NCI-H2196 (cell line): ENCODE results near the gene ABR.
"Not testable (repeated sequence)": the region's sequence is repeated elsewhere in the genome, so short reads cannot be mapped to it uniquely, and the experiment has no call there.

Source experiments
- DNase-seq: peaks from one replicate; lab custom pipeline; 2025; ENCODE audit not compliant: unreplicated experiment; lab: John Stamatoyannopoulos, UW

The ABR gene

DNA sequence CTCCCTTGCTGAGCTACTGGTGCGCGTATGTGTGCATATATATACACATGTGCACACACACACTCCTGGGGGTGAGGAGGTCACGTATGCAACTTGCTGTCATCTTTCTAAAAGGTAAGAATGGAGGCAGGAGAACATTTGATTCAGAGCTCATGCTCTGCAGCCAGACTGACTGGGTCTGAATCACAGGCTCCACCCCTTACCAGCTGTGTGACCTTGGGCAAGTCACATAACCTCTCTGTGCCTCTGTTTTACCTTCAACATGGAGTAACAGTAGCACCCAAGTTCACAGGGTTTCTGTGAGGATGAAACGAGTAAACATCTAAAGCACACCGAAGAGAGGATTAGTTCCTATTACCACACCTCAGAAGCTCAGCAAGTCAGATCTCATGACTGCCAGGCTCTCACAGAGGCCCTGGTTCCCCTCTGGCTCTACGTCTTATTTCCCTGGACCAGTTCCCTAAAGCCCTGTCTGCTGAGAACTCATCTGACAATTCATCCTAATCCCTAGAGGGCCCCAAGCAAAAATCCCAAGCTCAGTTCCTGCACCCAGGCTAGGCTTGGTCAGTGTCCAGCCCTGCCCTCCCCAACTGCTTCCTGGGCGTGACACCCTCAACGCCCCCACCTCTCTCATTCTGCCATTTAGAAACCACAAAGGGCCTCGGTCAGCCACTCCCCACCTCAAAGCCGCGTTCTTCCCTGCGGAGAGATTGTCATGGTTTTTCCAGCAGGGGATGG is 28.7 kb downstream of the ABR start:
- no peak for DNase-seq

DNA sequence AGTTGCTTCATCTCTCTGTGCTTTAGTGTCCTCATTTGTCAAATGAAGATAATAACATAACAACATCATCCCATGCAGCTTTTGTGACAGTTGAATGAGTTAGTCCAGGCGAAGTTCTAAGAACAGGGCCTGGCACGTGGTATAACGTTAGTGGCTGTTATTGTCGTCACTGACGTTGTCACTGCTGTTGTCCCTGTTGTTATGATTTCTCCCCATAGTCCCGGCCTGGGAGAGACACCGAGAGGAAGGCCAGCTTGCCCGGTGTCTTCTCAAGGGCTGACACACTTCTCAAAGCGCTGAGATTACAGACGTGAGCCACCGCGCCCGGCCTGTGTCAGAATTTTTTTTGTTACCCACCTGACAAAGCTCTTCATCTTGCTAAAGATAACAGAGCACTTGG is 29.9 kb downstream of the ABR start:
- DNase-seq: no peak

DNA sequence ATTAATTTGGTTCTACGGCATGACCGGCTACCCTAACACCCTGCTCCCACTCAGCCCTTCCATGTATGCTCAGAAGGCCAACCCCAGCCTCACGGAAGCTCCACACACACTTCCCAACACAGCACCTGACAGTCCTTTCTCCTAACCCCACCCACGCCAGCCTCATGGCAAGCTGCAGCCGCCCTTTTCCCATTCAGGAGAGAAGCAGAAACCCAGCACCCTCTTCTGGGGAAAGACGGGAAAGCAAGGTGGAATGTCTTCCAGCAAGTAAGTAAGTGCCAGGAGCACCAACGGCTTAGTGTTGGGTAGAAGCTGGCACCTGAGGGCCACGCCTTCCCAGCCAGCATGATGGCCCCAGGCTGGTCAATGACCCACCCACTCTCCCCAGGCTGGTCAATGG is 32.1 kb downstream of the ABR start:
- peak; percentile 63 for DNase-seq

DNA sequence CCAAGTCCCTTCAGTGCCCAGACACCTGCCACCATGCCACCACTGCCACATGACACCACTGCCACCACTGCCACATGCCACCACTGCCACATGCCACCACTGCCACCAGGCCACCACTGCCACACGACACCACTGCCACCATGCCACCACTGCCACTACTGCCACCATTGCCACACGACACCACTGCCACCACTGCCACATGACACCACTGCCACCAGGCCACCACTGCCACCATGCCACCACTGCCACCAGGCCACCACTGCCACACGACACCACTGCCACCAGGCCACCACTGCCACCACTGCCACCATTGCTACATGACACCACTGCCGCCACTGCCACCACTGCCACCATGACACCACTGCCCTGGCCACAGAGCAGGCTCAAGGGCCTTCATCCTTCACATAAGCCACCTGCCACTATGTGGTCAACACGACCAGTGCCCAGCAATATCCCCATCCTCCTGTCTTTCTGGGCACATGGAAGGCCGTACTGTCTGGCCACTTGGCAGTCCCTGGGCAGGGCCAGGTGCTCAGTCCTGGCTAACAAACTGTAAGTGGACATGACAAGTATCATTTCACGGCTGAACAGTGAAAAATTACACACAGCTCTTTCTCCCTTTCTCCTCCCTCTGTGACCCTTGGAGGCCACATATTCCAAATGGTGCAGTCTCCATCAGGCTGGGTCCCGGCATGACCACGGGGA is 33.1 kb downstream of the ABR start:
- no peak for DNase-seq

- no peak for DNase-seq
Observed at GRCh38 chr17:1145311-1145986, 34.3 kb downstream of the ABR start.

DNA sequence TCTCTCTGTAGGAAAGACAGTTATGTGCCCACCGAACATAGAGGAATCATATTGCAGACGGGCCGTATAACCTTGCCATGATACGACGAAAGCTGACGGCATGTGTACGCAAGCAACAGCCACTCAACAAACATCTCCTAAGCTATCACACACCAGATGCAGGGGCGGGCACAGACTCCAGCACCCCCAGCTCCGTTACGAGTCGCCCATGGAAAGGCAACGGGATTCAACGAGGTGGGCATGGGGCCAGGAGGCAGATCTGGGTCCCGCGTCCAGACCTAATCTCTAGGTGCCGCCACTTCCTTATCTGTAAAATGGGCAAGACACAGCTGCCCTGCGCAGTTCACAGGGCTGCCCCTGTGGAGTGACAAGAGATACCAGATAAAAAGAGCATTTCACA is 35.6 kb downstream of the ABR start:
- DNase-seq: no peak

- no peak for DNase-seq
Observed at GRCh38 chr17:1143573-1143972, 36.2 kb downstream of the ABR start.

- no peak for DNase-seq
Observed at GRCh38 chr17:1142561-1142971, 37.2 kb downstream of the ABR start.

DNA sequence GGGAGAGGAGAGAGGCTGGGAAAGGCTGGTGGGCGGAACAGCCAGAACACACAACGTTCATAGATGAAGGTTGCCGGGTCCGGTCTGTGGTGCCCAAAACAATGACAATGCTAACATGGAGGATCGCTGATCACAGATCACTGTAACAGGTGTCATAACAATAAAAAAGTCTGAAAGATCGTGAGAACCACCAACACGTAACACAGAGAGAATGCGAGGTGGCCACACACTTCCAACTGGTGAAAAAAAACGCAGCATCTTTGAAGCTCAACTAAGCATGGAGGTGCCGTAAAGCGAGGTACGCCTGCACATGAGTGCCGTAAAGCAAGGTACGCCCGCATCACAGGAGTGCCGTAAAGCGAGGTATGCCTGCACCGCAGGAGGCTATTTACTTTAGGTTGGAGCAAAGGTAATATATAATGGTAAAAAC is 42.3 kb downstream of the ABR start:
- DNase-seq: no peak

- no peak for DNase-seq
Observed at GRCh38 chr17:1136748-1137147, 43.0 kb downstream of the ABR start.

- no peak for DNase-seq
Observed at GRCh38 chr17:1134634-1135324, 45.0 kb downstream of the ABR start.

DNA sequence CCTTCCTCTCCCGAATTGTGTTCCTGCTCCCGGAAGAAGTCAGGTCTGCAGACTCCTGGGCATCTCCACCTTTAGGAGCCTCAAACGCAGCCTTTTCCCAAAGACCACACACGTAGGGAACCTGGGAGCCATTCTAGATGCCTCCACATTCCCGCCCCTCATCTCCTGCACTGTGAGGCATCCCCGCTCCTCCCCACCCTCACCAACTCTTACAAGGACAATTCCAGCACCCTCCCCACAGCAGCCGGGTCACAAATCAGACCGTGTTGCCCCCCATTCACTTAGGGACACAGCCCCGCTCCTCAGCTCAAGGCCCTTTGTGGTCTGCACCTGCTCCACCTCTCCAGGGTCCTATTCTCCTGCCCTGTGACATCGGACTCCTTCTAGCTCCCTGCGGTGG is 49.6 kb downstream of the ABR start:
- no peak for DNase-seq

DNA sequence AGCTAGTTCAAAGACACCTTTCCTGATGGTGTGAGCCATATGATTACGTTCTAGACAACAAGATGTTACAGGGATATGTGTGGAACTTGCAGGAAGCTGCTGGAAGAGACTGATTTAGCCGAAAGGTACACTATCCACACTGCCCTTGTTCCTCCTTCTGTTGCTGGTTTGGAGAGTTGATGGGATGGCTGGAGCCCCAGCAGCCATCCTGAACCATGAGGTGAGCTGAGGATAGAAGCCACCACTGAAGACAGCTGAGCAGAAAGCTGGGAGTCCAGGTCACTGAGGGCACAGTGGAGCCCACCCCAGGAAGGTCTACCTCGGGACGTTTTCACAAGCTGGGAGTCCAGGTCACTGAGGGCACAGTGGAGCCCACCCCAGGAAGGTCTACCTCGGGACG is 51.3 kb downstream of the ABR start:
- not testable (repeated sequence) for DNase-seq

GRCh38 chr17:1126801-1127550 is 52.8 kb downstream of the ABR start:
- peak; percentile 34 for DNase-seq

- DNase-seq: no peak
Observed at GRCh38 chr17:1126250-1126797, 53.5 kb downstream of the ABR start.

GRCh38 chr17:1125788-1126145 is 54.0 kb downstream of the ABR start:
- no peak for DNase-seq

DNA sequence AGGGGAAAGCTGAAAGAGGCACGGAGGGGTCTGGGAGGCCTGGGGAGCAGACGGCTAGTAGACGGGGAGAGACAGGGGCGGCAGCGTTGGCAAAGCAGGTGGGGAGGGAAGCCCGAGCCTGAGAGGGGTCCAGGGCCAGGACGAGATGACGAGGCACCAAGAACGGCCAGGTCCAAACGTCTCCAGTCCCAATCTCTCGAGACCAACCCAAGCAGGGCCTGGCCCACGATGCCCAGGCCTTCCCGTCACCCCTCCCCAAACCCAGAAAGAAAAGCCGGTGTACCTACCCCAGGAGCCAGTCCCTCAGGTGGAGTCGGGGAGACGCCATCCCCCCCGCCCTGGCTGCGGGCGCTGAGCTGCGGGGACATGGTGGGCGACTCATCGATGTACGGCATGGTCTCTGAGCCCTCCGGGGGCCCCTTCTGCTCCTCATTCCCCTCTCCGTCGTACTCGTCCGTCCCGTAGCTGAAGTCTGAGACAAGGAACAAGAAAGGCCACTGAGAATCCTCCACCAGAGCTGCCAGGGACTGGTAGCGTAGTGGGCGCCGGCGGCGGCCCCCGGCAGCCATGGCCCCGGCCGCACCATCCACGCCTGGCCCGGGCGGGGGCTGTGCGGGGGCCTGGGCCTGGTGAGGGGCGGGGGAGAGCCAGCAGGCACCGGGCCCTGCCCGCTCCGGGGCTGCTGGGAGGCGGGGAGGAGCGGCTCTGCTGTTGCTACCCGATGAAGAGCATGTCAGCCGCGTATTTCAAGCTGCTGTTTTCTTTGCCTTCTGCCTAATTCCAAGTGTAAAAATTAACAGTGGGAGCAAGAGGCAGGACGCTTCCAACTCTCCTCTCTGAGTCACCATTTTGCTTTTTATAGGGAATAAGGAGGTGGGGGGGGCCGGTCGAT is 54.6 kb downstream of the ABR start:
- DNase-seq: no peak

- DNase-seq: peak; percentile 72
Observed at GRCh38 chr17:1123921-1124715, 55.7 kb downstream of the ABR start.

- no peak for DNase-seq
Observed at GRCh38 chr17:1123393-1123831, 56.4 kb downstream of the ABR start.
